ENCODE data around the gene PHEX. TPM values are rescaled to one million over a fixed set of nuclear protein-coding genes. Genes with fewer than 3 reads are reported as not detected.

The PHEX gene
- total RNA-seq, 1 experiment from 2014 or later, result 0.04 TPM

- no peak for ATAC-seq
- no peaks in the 10 kb centered on the region for H3K36me3 Mint-ChIP-seq
- H3K27ac Mint-ChIP-seq, result no peak overlapping the region
- TF ChIP-seq JAZF1 (CRISPR knock-in tag; IDR thresholded peaks at IDR 0.05), result no peak
- no peak for TF ChIP-seq STAT6 (CRISPR knock-in tag; conservative IDR thresholded peaks at IDR 0.05; ENCODE audit: low read depth)
- no peak for TF ChIP-seq JUN (CRISPR knock-in tag; IDR thresholded peaks at IDR 0.05)
- TF ChIP-seq ELF4 (CRISPR knock-in tag; IDR thresholded peaks at IDR 0.05; ENCODE audit: low read depth), result no peak
- TF ChIP-seq ZNF263 (CRISPR knock-in tag; IDR thresholded peaks at IDR 0.05; ENCODE audit: low read depth), result no peak
- no peak for TF ChIP-seq ESRRA (CRISPR knock-in tag; IDR thresholded peaks at IDR 0.05; ENCODE audit: borderline replicate concordance)
- no peak for TF ChIP-seq NR2C2 (CRISPR knock-in tag; IDR thresholded peaks at IDR 0.05)
- TF ChIP-seq GRHL2 (CRISPR knock-in tag; IDR thresholded peaks at IDR 0.05; ENCODE audit: insufficient replicate concordance, severe bottlenecking), result no peak
- TF ChIP-seq FOXK1 (CRISPR knock-in tag; IDR thresholded peaks at IDR 0.05), result no peak
- no peak for TF ChIP-seq ZNF532 (CRISPR knock-in tag; IDR thresholded peaks at IDR 0.05; ENCODE audit: borderline replicate concordance)
- no peak for TF ChIP-seq ERG (CRISPR knock-in tag; IDR thresholded peaks at IDR 0.05)
- no peak for TF ChIP-seq HMGXB4 (CRISPR knock-in tag; IDR thresholded peaks at IDR 0.05)
- no peak for TF ChIP-seq ZNF317 (CRISPR knock-in tag; IDR thresholded peaks at IDR 0.05; ENCODE audit: borderline replicate concordance, low read depth)
- TF ChIP-seq ETV6 (CRISPR knock-in tag; IDR thresholded peaks at IDR 0.05), result no peak
- TF ChIP-seq, protein P1, sequence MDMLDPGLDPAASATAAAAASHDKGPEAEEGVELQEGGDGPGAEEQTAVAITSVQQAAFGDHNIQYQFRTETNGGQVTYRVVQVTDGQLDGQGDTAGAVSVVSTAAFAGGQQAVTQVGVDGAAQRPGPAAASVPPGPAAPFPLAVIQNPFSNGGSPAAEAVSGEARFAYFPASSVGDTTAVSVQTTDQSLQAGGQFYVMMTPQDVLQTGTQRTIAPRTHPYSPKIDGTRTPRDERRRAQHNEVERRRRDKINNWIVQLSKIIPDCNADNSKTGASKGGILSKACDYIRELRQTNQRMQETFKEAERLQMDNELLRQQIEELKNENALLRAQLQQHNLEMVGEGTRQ (CRISPR knock-in tag; IDR thresholded peaks at IDR 0.05), result no peak
- TF ChIP-seq, protein P2, sequence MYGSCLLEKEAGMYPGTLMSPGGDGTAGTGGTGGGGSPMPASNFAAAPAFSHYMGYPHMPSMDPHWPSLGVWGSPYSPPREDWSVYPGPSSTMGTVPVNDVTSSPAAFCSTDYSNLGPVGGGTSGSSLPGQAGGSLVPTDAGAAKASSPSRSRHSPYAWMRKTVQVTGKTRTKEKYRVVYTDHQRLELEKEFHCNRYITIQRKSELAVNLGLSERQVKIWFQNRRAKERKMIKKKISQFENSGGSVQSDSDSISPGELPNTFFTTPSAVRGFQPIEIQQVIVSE (CRISPR knock-in tag; IDR thresholded peaks at IDR 0.05; ENCODE audit: borderline replicate concordance), result no peak
- TF ChIP-seq, protein P3, sequence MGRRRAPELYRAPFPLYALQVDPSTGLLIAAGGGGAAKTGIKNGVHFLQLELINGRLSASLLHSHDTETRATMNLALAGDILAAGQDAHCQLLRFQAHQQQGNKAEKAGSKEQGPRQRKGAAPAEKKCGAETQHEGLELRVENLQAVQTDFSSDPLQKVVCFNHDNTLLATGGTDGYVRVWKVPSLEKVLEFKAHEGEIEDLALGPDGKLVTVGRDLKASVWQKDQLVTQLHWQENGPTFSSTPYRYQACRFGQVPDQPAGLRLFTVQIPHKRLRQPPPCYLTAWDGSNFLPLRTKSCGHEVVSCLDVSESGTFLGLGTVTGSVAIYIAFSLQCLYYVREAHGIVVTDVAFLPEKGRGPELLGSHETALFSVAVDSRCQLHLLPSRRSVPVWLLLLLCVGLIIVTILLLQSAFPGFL (CRISPR knock-in tag; IDR thresholded peaks at IDR 0.05; ENCODE audit: borderline replicate concordance), result no peak
- no peak for TF ChIP-seq FOXJ3 (CRISPR knock-in tag; IDR thresholded peaks at IDR 0.05; ENCODE audit: borderline replicate concordance)
- no peak for TF ChIP-seq ZNF423 (CRISPR knock-in tag; IDR thresholded peaks at IDR 0.05)
- no peak for DNase-seq (ENCODE audit: low spot score)
- no peak overlapping the region for H3K4me3 Mint-ChIP-seq
- POLR2A ChIA-PET, result no interaction called here
- H3K4me1 Mint-ChIP-seq, result peaks cover 2% of the 10 kb centered on the region; the same call in 1 of the 2 replicates
- H3K9me3 Mint-ChIP-seq, result no peaks in the 10 kb centered on the region
- CTCF ChIA-PET, result interaction anchor here (1.0 kb wide), 1 partner anchor 30 kb away, joined by 3 read pairs; no protein-coding TSS in a partner anchor
- no peaks in the 10 kb centered on the region for H3K27me3 Mint-ChIP-seq (ENCODE audit: low read depth)
Observed at GRCh38 chrX:22165732-22166457, 133.8 kb downstream of the PHEX start.
